IPS-15b (cell line): ENCODE results near the gene WDR37.

Experiments used
- H3K27me3 ChIP-seq: one replicate; pipeline ENCODE4 v1.6.1; 2013; ENCODE audit warnings: low read length; ENCODE audit not compliant: control insufficient read depth, insufficient read depth
- H3K36me3 ChIP-seq: one replicate; pipeline ENCODE4 v1.6.1; 2013; ENCODE audit warnings: low read length; ENCODE audit not compliant: control insufficient read depth, insufficient read depth
- H3K4me1 ChIP-seq: one replicate; pipeline ENCODE4 v1.6.1; 2013; ENCODE audit warnings: mild to moderate bottlenecking, low read length; ENCODE audit not compliant: control insufficient read depth, insufficient read depth
- H3K4me3 ChIP-seq: one replicate; pipeline ENCODE4 v1.5.1; 2013; ENCODE audit warnings: low read depth, low read length
- H3K9ac ChIP-seq: one replicate; pipeline ENCODE4 v1.6.1; 2013; ENCODE audit warnings: low read depth, mild to moderate bottlenecking, low read length
- H3K9me3 ChIP-seq: one replicate; pipeline ENCODE4 v1.6.1; 2013; ENCODE audit warnings: mild to moderate bottlenecking, low read length; ENCODE audit not compliant: control insufficient read depth, insufficient read depth

The WDR37 gene

DNA sequence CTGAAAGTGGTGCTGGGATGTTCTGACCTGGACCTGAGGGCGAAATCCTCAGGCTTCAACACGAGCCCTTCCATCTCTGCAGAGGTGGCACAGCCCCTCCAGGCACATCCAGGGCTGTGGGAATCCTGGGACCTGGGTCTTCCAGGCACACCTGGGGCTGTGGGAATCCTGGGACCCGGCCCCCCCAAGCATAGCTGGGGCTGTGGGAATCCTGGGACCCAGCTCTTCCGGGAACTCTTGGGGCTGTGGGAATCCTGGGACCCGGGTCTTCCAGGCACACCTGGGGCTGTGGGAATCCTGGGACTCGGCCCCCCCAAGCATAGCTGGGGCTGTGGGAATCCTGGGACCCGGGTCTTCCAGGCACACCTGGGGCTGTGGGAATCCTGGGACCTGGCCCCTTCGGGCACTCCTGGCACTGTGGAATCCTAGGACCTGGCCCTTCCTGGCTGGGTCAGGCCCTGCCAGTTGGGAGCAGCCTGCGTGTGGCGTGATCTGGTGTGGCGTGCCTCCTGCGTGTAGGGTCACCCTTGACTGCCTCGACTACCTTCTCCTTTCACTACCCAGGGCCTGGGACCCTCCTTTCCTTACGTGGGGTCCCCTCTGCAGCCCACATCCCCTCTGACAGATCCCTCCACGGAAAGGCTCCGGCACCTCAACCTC is 124.0 kb downstream of the WDR37 start:
- no peaks in the 10 kb centered on the region for H3K27me3 ChIP-seq
- H3K4me1 ChIP-seq: no peaks in the 10 kb centered on the region
- H3K9me3 ChIP-seq: no peaks in the 10 kb centered on the region

DNA sequence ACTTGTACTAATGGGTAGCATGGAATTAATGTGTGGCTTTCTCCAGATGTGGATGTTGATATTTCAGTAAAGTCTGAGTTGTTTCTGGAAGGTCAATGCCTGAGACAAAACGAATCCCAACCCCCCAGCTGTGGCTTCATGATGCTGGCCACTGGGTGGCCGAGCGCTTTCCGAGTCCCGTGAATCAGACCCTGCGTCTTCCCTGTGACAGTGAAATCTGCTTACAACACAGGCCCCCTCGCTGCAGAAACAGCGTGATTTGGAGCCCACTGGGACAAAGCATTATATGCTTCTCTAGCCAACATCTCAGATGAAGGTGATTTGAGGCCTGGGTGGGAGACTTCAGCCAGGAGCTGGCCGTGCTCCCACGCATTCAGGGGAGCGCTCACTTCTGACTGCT is 124.7 kb downstream of the WDR37 start:
- H3K36me3 ChIP-seq: no peaks in the 10 kb centered on the region
- no peaks in the 10 kb centered on the region for H3K4me1 ChIP-seq
- no peaks in the 10 kb centered on the region for H3K27me3 ChIP-seq
- no peak overlapping the region for H3K4me3 ChIP-seq
- H3K9me3 ChIP-seq: no peaks in the 10 kb centered on the region
- no peak overlapping the region for H3K9ac ChIP-seq

More for the DNA sequence above, 124.0 kb downstream of the WDR37 start:
- no peak overlapping the region for H3K4me3 ChIP-seq
- H3K9ac ChIP-seq: no peak overlapping the region
- no peaks in the 10 kb centered on the region for H3K36me3 ChIP-seq
